ENCODE results near the gene KRTAP19-2. TPM values are rescaled to one million over a fixed set of nuclear protein-coding genes. Genes with fewer than 3 reads are reported as not detected.
A peak's percentile ranks its signal among the peaks of the same experiment; 100 is the strongest.

Gene KRTAP19-2
- polyA plus RNA-seq, 4 donors, result not detected

GRCh38 chr21:30482130-30482529, 5.1 kb downstream of the KRTAP19-2 start:
- H3K9me3 ChIP-seq (ENCODE audit: control insufficient read depth in 2 of 2, insufficient read depth in 1 of 2, low read depth in 1 of 2, low read length in 1 of 2), result peaks cover 7 to 10% of the 10 kb centered on the region in 2 donors
- no peaks in the 10 kb centered on the region for H3K27me3 ChIP-seq (ENCODE audit: control insufficient read depth in 3 of 3, insufficient read depth in 3 of 3, low read length in 3 of 3)
- 75 to 78% (median 76%) methylated on average over 2 of the region's 2 CpGs for WGBS, 3 donors
- no peak overlapping the region for H3K4me3 ChIP-seq (ENCODE audit: low read depth in 1 of 3, low read length in 3 of 3)
- no peak for DNase-seq
- no peaks in the 10 kb centered on the region for H3K4me1 ChIP-seq (ENCODE audit: control insufficient read depth in 3 of 3, insufficient read depth in 2 of 3, low read depth in 1 of 3, low read length in 2 of 3)
- H3K27ac ChIP-seq (ENCODE audit: low read depth in 1 of 3, low read length in 2 of 3), result no peak overlapping the region
- no peaks in the 10 kb centered on the region for H3K36me3 ChIP-seq (ENCODE audit: control insufficient read depth in 3 of 3, insufficient read depth in 2 of 3, low read depth in 1 of 3, low read length in 3 of 3)
- FAIRE-seq, result no peak

GRCh38 chr21:30480145-30480544, 7.1 kb downstream of the KRTAP19-2 start, which contains the start of gene KRTAP19-1:
Gene KRTAP19-1, minus strand, starts transcription at chr21:30480367. Its CDS starts 50 bp downstream, at chr21:30480317.
- H3K27me3 ChIP-seq (ENCODE audit: control insufficient read depth in 3 of 3, insufficient read depth in 3 of 3, low read length in 3 of 3), result no peaks in the 10 kb centered on the region
- no peak within 1 kb of the TSS for H3K27ac ChIP-seq (ENCODE audit: low read depth in 1 of 3, low read length in 2 of 3)
- no peaks in the 10 kb centered on the region for H3K4me1 ChIP-seq (ENCODE audit: control insufficient read depth in 3 of 3, insufficient read depth in 2 of 3, low read depth in 1 of 3, low read length in 2 of 3)
- peaks cover 0 to 3% of the 10 kb centered on the region in 2 donors for H3K9me3 ChIP-seq (ENCODE audit: control insufficient read depth in 2 of 2, insufficient read depth in 1 of 2, low read depth in 1 of 2, low read length in 1 of 2)
- 82 to 88% (median 83%) methylated on average over 7 of the region's 7 CpGs for WGBS, 3 donors
- H3K36me3 ChIP-seq (ENCODE audit: control insufficient read depth in 3 of 3, insufficient read depth in 2 of 3, low read depth in 1 of 3, low read length in 3 of 3), result no peaks in the 10 kb centered on the region
- no peak within 1 kb of the TSS for H3K4me3 ChIP-seq (ENCODE audit: low read depth in 1 of 3, low read length in 3 of 3)
- no peak for FAIRE-seq
- no peak for DNase-seq

- no peaks in the 10 kb centered on the region for H3K4me1 ChIP-seq (ENCODE audit: control insufficient read depth in 3 of 3, insufficient read depth in 2 of 3, low read depth in 1 of 3, low read length in 2 of 3)
- H3K9me3 ChIP-seq (ENCODE audit: control insufficient read depth in 2 of 2, insufficient read depth in 1 of 2, low read depth in 1 of 2, low read length in 1 of 2), result peaks cover 0 to 3% of the 10 kb centered on the region in 2 donors
- DNase-seq (no peak), FAIRE-seq (no peak)
- H3K27ac ChIP-seq (ENCODE audit: low read depth in 1 of 3, low read length in 2 of 3), result no peak overlapping the region
- no peak overlapping the region for H3K4me3 ChIP-seq (ENCODE audit: low read depth in 1 of 3, low read length in 3 of 3)
- 57 to 70% (median 70%) methylated on average over 4 of the region's 4 CpGs for WGBS, 3 donors
- no peaks in the 10 kb centered on the region for H3K36me3 ChIP-seq (ENCODE audit: control insufficient read depth in 3 of 3, insufficient read depth in 2 of 3, low read depth in 1 of 3, low read length in 3 of 3)
- no peaks in the 10 kb centered on the region for H3K27me3 ChIP-seq (ENCODE audit: control insufficient read depth in 3 of 3, insufficient read depth in 3 of 3, low read length in 3 of 3)
Measured at GRCh38 chr21:30479259-30479658, 8.0 kb downstream of the KRTAP19-2 start.

GRCh38 chr21:30478004-30478403, 9.2 kb downstream of the KRTAP19-2 start:
- no peaks in the 10 kb centered on the region for H3K4me1 ChIP-seq (ENCODE audit: control insufficient read depth in 3 of 3, insufficient read depth in 2 of 3, low read depth in 1 of 3, low read length in 2 of 3)
- H3K4me3 ChIP-seq (ENCODE audit: low read depth in 1 of 3, low read length in 3 of 3), result no peak overlapping the region
- WGBS, 3 donors, result 42 to 46% (median 43%) methylated on average over 3 of the region's 3 CpGs
- DNase-seq (peak in 1 of 2 donors; percentile 5), FAIRE-seq (no peak)
- H3K9me3 ChIP-seq (ENCODE audit: control insufficient read depth in 2 of 2, insufficient read depth in 1 of 2, low read depth in 1 of 2, low read length in 1 of 2), result peaks cover 0 to 3% of the 10 kb centered on the region in 2 donors
- no peaks in the 10 kb centered on the region for H3K36me3 ChIP-seq (ENCODE audit: control insufficient read depth in 3 of 3, insufficient read depth in 2 of 3, low read depth in 1 of 3, low read length in 3 of 3)
- H3K27me3 ChIP-seq (ENCODE audit: control insufficient read depth in 3 of 3, insufficient read depth in 3 of 3, low read length in 3 of 3), result no peaks in the 10 kb centered on the region
- no peak overlapping the region for H3K27ac ChIP-seq (ENCODE audit: low read depth in 1 of 3, low read length in 2 of 3)

- WGBS, 3 donors, result 62 to 69% (median 64%) methylated on average over 6 of the region's 6 CpGs
- H3K27ac ChIP-seq (ENCODE audit: low read depth in 1 of 3, low read length in 2 of 3), result no peak overlapping the region
- H3K36me3 ChIP-seq (ENCODE audit: control insufficient read depth in 3 of 3, insufficient read depth in 2 of 3, low read depth in 1 of 3, low read length in 3 of 3), result no peaks in the 10 kb centered on the region
- H3K4me3 ChIP-seq (ENCODE audit: low read depth in 1 of 3, low read length in 3 of 3), result no peak overlapping the region
- H3K4me1 ChIP-seq (ENCODE audit: control insufficient read depth in 3 of 3, insufficient read depth in 2 of 3, low read depth in 1 of 3, low read length in 2 of 3), result no peaks in the 10 kb centered on the region
- DNase-seq (no peak), FAIRE-seq (no peak)
- H3K27me3 ChIP-seq (ENCODE audit: control insufficient read depth in 3 of 3, insufficient read depth in 3 of 3, low read length in 3 of 3), result no peaks in the 10 kb centered on the region
- no peaks in the 10 kb centered on the region for H3K9me3 ChIP-seq (ENCODE audit: control insufficient read depth in 2 of 2, insufficient read depth in 1 of 2, low read depth in 1 of 2, low read length in 1 of 2)
Measured at GRCh38 chr21:30468900-30469714, 18.1 kb downstream of the KRTAP19-2 start.

GRCh38 chr21:30463713-30464112, 23.5 kb downstream of the KRTAP19-2 start:
- Histone ChIP-seq H3K27ac (ENCODE audit: low read depth in 1 of 3, low read length in 2 of 3) (no peak overlapping the region), H3K4me1 (ENCODE audit: control insufficient read depth in 3 of 3, insufficient read depth in 2 of 3, low read depth in 1 of 3, low read length in 2 of 3) (no peaks in the 10 kb centered on the region), H3K27me3 (ENCODE audit: control insufficient read depth in 3 of 3, insufficient read depth in 3 of 3, low read length in 3 of 3) (no peaks in the 10 kb centered on the region), H3K9me3 (ENCODE audit: control insufficient read depth in 2 of 2, insufficient read depth in 1 of 2, low read depth in 1 of 2, low read length in 1 of 2) (peaks cover 0 to 1% of the 10 kb centered on the region in 2 donors), H3K4me3 (ENCODE audit: low read depth in 1 of 3, low read length in 3 of 3) (no peak overlapping the region), H3K36me3 (ENCODE audit: control insufficient read depth in 3 of 3, insufficient read depth in 2 of 3, low read depth in 1 of 3, low read length in 3 of 3) (no peaks in the 10 kb centered on the region)
- DNase-seq (peak in 1 of 2 donors; percentile 7), FAIRE-seq (no peak)
- 44 to 53% (median 53%) methylated on average over 3 of the region's 3 CpGs for WGBS, 3 donors

GRCh38 chr21:30448514-30448913, 38.7 kb downstream of the KRTAP19-2 start:
- FAIRE-seq (no peak), DNase-seq (no peak)
- H3K36me3 ChIP-seq (ENCODE audit: control insufficient read depth in 3 of 3, insufficient read depth in 2 of 3, low read depth in 1 of 3, low read length in 3 of 3), result no peaks in the 10 kb centered on the region
- 76 to 93% (median 85%) methylated on average over 3 of the region's 3 CpGs for WGBS, 3 donors
- H3K27me3 ChIP-seq (ENCODE audit: control insufficient read depth in 3 of 3, insufficient read depth in 3 of 3, low read length in 3 of 3), result no peaks in the 10 kb centered on the region
- no peaks in the 10 kb centered on the region for H3K9me3 ChIP-seq (ENCODE audit: control insufficient read depth in 2 of 2, insufficient read depth in 1 of 2, low read depth in 1 of 2, low read length in 1 of 2)
- H3K27ac ChIP-seq (ENCODE audit: low read depth in 1 of 3, low read length in 2 of 3), result no peak overlapping the region
- H3K4me1 ChIP-seq (ENCODE audit: control insufficient read depth in 3 of 3, insufficient read depth in 2 of 3, low read depth in 1 of 3, low read length in 2 of 3), result no peaks in the 10 kb centered on the region
- H3K4me3 ChIP-seq (ENCODE audit: low read depth in 1 of 3, low read length in 3 of 3), result no peak overlapping the region

- WGBS, 3 donors, result 50 to 59% (median 51%) methylated on average over 4 of the region's 4 CpGs
- Histone ChIP-seq H3K4me3 (ENCODE audit: low read depth in 1 of 3, low read length in 3 of 3) (no peak overlapping the region), H3K9me3 (ENCODE audit: control insufficient read depth in 2 of 2, insufficient read depth in 1 of 2, low read depth in 1 of 2, low read length in 1 of 2) (no peaks in the 10 kb centered on the region), H3K27me3 (ENCODE audit: control insufficient read depth in 3 of 3, insufficient read depth in 3 of 3, low read length in 3 of 3) (no peaks in the 10 kb centered on the region), H3K27ac (ENCODE audit: low read depth in 1 of 3, low read length in 2 of 3) (no peak overlapping the region), H3K36me3 (ENCODE audit: control insufficient read depth in 3 of 3, insufficient read depth in 2 of 3, low read depth in 1 of 3, low read length in 3 of 3) (no peaks in the 10 kb centered on the region), H3K4me1 (ENCODE audit: control insufficient read depth in 3 of 3, insufficient read depth in 2 of 3, low read depth in 1 of 3, low read length in 2 of 3) (no peaks in the 10 kb centered on the region)
- no peak for FAIRE-seq
- no peak for DNase-seq
Measured at GRCh38 chr21:30447056-30447455, 40.2 kb downstream of the KRTAP19-2 start.
